Measurements from ENCODE around the gene MEIKIN. TPM values are rescaled to one million over a fixed set of nuclear protein-coding genes. Genes with fewer than 3 reads are reported as not detected.

The MEIKIN gene
- total RNA-seq, 1 donor from 2014 or later: not detected

DNA sequence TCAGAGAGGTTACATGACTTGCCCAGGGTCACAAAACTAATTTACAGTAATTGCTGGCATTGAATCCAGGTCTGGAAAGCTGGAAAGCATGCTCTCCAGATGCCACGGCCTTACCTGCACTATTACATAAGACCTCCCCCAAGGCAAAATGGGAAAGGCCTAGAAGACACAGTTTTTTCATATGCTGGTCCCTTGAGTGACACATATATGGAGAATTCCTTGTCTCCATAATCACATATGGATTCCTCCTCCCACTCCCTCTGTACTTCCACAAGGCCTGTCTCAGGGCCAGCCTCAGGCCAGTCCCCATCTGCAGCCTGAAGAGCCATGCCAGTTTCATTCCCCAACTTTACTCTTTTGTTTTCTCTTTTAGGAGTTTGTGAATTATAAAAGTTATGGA lies 28.6 kb upstream of the MEIKIN start:
- Histone ChIP-seq H3F3A (ENCODE audit: low read depth) (no peaks in the 10 kb centered on the region), H3K4me2 (no peak overlapping the region), H3K27me3 (no peaks in the 10 kb centered on the region), H2AFZ (replicated peaks) (no peak overlapping the region), H3K4me1 (no peaks in the 10 kb centered on the region), H4K20me1 (ENCODE audit: low read depth) (no peaks in the 10 kb centered on the region), H3K4me3 (no peak overlapping the region), H3K9me3 (ENCODE audit: low read depth) (no peaks in the 10 kb centered on the region), H3K27ac (no peak overlapping the region), H3K9ac (no peak overlapping the region), H3K79me2 (ENCODE audit: low read depth) (no peaks in the 10 kb centered on the region), H3K36me3 (no peaks in the 10 kb centered on the region)
- TF ChIP-seq EZH2 (IDR thresholded peaks at IDR 0.05): no peak
- TF ChIP-seq, protein P1, sequence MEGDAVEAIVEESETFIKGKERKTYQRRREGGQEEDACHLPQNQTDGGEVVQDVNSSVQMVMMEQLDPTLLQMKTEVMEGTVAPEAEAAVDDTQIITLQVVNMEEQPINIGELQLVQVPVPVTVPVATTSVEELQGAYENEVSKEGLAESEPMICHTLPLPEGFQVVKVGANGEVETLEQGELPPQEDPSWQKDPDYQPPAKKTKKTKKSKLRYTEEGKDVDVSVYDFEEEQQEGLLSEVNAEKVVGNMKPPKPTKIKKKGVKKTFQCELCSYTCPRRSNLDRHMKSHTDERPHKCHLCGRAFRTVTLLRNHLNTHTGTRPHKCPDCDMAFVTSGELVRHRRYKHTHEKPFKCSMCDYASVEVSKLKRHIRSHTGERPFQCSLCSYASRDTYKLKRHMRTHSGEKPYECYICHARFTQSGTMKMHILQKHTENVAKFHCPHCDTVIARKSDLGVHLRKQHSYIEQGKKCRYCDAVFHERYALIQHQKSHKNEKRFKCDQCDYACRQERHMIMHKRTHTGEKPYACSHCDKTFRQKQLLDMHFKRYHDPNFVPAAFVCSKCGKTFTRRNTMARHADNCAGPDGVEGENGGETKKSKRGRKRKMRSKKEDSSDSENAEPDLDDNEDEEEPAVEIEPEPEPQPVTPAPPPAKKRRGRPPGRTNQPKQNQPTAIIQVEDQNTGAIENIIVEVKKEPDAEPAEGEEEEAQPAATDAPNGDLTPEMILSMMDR (IDR thresholded peaks at IDR 0.05): no peak
- Mint-ChIP-seq H3K36me3 (no peaks in the 10 kb centered on the region), H3K4me1 (peaks cover 11% of the 10 kb centered on the region), H3K4me3 (no peak overlapping the region), H3K9me3 (no peaks in the 10 kb centered on the region), H3K27me3 (ENCODE audit: insufficient read depth, low read depth) (peaks cover 8% of the 10 kb centered on the region), H3K27ac (no peak overlapping the region)
- no peak for DNase-seq (ENCODE audit: low spot score)

DNA sequence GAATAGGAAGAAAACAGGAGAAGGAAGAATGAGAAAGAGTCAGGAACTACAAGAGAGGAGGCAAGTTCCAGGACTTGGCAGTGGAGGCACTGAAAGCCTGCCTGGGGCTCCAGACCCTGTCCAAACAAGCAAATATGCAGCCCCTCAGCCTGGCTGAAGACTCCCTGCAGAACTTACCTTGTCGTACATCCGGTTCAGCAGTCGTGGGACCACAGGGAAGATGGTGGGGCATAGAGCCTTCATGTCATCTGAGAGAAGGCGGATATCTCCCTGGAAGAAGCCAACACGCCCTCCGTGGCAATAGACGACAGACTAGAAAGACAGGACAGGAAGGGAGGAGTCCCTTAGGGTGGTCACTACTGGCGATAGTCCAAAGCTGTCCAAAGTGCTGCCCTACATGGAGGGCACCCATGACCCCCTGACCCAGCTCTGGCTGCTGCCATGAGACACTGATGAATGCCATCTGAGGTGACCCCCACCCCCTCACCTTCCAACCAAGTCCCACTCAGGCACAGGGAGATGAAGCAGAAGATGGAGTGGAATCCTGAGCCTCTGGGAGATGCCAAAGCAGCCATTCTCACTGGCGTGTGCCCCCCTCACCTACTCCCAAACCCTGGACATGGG lies 27.7 kb upstream of the MEIKIN start:
- TF ChIP-seq EZH2 (IDR thresholded peaks at IDR 0.05): no peak
- no peak for TF ChIP-seq EZH2phosphoT487 (IDR thresholded peaks at IDR 0.05)
- TF ChIP-seq, protein P1 (IDR thresholded peaks at IDR 0.05): no peak

DNA sequence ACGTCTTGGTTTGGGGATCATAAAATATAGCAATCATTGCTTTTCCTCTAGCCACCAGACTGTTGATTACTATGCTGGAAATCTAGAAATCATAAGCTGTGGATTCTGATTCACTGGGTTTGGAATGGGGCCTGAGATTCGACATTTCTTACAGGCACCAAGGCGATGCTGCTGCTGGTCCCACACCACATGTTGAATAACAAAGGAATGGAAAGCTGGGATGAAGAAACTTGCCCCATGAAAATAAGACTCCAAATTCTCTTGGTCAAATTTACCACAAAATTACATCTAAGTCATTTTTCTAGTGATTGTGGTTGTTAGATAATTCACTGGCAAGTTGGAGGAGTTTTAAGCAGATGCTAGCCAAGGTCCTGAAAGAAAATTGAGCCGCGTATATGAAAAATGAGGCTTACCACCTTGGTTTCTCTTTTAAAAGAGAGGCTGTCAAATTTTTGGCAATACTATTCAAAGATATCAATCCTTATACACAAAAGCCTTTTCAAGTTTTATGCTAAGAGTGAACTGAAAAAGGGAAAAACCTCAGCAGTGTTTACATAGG lies 23.0 kb upstream of the MEIKIN start:
- no peak for DNase-seq (ENCODE audit: low spot score)
- H3K9me3 Mint-ChIP-seq: no peaks in the 10 kb centered on the region
- H3K4me1 Mint-ChIP-seq: no peaks in the 10 kb centered on the region
- H3K4me3 Mint-ChIP-seq: no peak overlapping the region
- Histone ChIP-seq H3K4me3 (no peak overlapping the region), H3K9me3 (ENCODE audit: low read depth) (no peaks in the 10 kb centered on the region), H3F3A (ENCODE audit: low read depth) (no peaks in the 10 kb centered on the region), H3K4me1 (no peaks in the 10 kb centered on the region), H3K27ac (no peak overlapping the region), H3K79me2 (ENCODE audit: low read depth) (no peaks in the 10 kb centered on the region), H2AFZ (replicated peaks) (no peak overlapping the region), H4K20me1 (ENCODE audit: low read depth) (no peaks in the 10 kb centered on the region), H3K27me3 (no peaks in the 10 kb centered on the region), H3K36me3 (no peaks in the 10 kb centered on the region), H3K9ac (no peak overlapping the region), H3K4me2 (no peak overlapping the region)
- no peak overlapping the region for H3K27ac Mint-ChIP-seq
- H3K27me3 Mint-ChIP-seq (ENCODE audit: insufficient read depth, low read depth): peaks cover 5% of the 10 kb centered on the region
- no peak for TF ChIP-seq EZH2 (IDR thresholded peaks at IDR 0.05)
- H3K36me3 Mint-ChIP-seq: no peaks in the 10 kb centered on the region

More for the DNA sequence above, 27.7 kb upstream of the MEIKIN start:
- Mint-ChIP-seq H3K9me3 (no peaks in the 10 kb centered on the region), H3K27me3 (ENCODE audit: insufficient read depth, low read depth) (peaks cover 8% of the 10 kb centered on the region), H3K4me1 (peaks cover 11% of the 10 kb centered on the region), H3K4me3 (no peak overlapping the region), H3K27ac (no peak overlapping the region), H3K36me3 (no peaks in the 10 kb centered on the region)
- no peak overlapping the region for H3K27ac ChIP-seq
- no peaks in the 10 kb centered on the region for H3F3A ChIP-seq (ENCODE audit: low read depth)
- no peak overlapping the region for H3K9ac ChIP-seq
- H3K4me1 ChIP-seq: no peaks in the 10 kb centered on the region
- H3K36me3 ChIP-seq: no peaks in the 10 kb centered on the region
- no peak overlapping the region for H3K4me2 ChIP-seq
- DNase-seq (ENCODE audit: low spot score): no peak
- no peaks in the 10 kb centered on the region for H4K20me1 ChIP-seq (ENCODE audit: low read depth)
- H2AFZ ChIP-seq (replicated peaks): no peak overlapping the region
- no peaks in the 10 kb centered on the region for H3K79me2 ChIP-seq (ENCODE audit: low read depth)
- H3K27me3 ChIP-seq: no peaks in the 10 kb centered on the region
- no peak overlapping the region for H3K4me3 ChIP-seq
- no peaks in the 10 kb centered on the region for H3K9me3 ChIP-seq (ENCODE audit: low read depth)

DNA sequence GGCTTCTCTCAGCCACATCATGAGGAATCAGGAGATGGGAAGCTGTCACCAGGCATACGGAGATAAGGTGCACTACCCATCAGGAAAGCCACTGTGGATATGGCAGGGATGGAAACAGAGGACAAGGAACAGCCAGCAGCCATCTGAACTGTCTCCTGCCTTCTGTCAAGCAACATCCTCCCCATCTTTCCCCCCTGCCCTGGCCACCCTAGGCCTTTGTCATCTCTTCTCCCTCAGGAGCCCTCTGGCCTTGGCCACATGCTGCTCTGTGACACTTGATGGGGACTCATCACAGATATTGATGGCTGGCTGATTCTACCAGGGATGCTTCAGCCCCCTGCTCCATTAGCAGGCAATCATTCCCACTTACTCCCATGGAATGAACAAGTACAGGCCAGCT lies 21.1 kb upstream of the MEIKIN start:
- no peak overlapping the region for H3K4me3 Mint-ChIP-seq
- Histone ChIP-seq H3K27me3 (no peaks in the 10 kb centered on the region), H3K4me2 (no peak overlapping the region), H3K36me3 (no peaks in the 10 kb centered on the region), H3K4me1 (no peaks in the 10 kb centered on the region), H3K9me3 (ENCODE audit: low read depth) (no peaks in the 10 kb centered on the region), H3K9ac (no peak overlapping the region), H3F3A (ENCODE audit: low read depth) (no peaks in the 10 kb centered on the region), H4K20me1 (ENCODE audit: low read depth) (no peaks in the 10 kb centered on the region), H2AFZ (replicated peaks) (no peak overlapping the region), H3K4me3 (no peak overlapping the region), H3K27ac (no peak overlapping the region), H3K79me2 (ENCODE audit: low read depth) (no peaks in the 10 kb centered on the region)
- H3K36me3 Mint-ChIP-seq: no peaks in the 10 kb centered on the region
- no peak for TF ChIP-seq EZH2 (IDR thresholded peaks at IDR 0.05)
- TF ChIP-seq, protein P1 (IDR thresholded peaks at IDR 0.05): no peak
- TF ChIP-seq EZH2phosphoT487 (IDR thresholded peaks at IDR 0.05): no peak
- no peak for DNase-seq (ENCODE audit: low spot score)
- H3K27me3 Mint-ChIP-seq (ENCODE audit: insufficient read depth, low read depth): peaks cover 6% of the 10 kb centered on the region
- H3K27ac Mint-ChIP-seq: no peak overlapping the region
- no peaks in the 10 kb centered on the region for H3K4me1 Mint-ChIP-seq
- no peaks in the 10 kb centered on the region for H3K9me3 Mint-ChIP-seq
